ENCODE results near the gene PIGK. TPM values are rescaled to one million over a fixed set of nuclear protein-coding genes. Genes with fewer than 3 reads are reported as not detected.

PIGK gene
- total RNA-seq, 2 experiments from 2014 or later = 15.4 to 16.6 TPM

DNA sequence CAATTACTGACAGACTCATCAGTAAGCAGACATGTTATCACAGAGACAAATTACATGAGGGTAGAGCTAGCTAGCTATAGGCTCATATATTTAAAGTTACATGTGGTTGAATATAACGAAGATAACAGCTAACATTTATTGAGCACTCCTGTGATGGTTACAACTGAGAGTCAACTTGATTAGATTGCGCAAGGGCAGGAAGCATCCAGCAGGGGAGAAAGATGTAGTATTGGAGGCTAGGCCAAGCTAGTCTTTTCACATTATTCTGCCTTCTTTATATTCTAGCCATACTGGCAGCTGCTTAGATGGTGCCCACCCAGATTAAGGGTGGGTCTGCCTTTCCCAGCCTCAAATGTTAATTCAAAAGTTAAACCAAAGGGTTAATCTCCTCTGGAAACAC is 37.1 kb downstream of the PIGK start:
- Mint-ChIP-seq H3K36me3 (ENCODE audit: low read depth) (peaks cover 31% of the 10 kb centered on the region), H3K9me3 (peaks cover 11% of the 10 kb centered on the region), H3K27ac (no peak overlapping the region), H3K4me3 (no peak overlapping the region), H3K4me1 (ENCODE audit: low read depth) (no peaks in the 10 kb centered on the region), H3K27me3 (no peaks in the 10 kb centered on the region)
- DNase-seq (no peak), ATAC-seq (no peak)
- POLR2A ChIA-PET = interaction anchor here (0.6 kb wide), 1 partner anchor 1539 kb away, joined by 3 read pairs; no protein-coding TSS in a partner anchor
- CTCF ChIA-PET = interaction anchor here (1.0 kb wide), 1 partner anchor 351 kb away, joined by 4 read pairs; no protein-coding TSS in a partner anchor
- TF ChIP-seq CTCF (IDR thresholded peaks at IDR 0.05) = no peak
- intact Hi-C loops (cut with micrococcal nuclease) = no loop called here

- no peak for DNase-seq
- Mint-ChIP-seq H3K4me1 (ENCODE audit: low read depth) (no peaks in the 10 kb centered on the region), H3K4me3 (no peak overlapping the region), H3K36me3 (ENCODE audit: low read depth) (peaks cover 25% of the 10 kb centered on the region), H3K27me3 (no peaks in the 10 kb centered on the region), H3K27ac (no peak overlapping the region), H3K9me3 (peaks cover 16% of the 10 kb centered on the region)
- no peak for TF ChIP-seq CTCF (IDR thresholded peaks at IDR 0.05)
- ChIA-PET POLR2A (no interaction called here), CTCF (no interaction called here)
- intact Hi-C loops (cut with micrococcal nuclease) = no loop called here
- ATAC-seq = no peak
These were observed 39.6 kb downstream of the PIGK start for GRCh38 chr1:77179632-77180031.

DNA sequence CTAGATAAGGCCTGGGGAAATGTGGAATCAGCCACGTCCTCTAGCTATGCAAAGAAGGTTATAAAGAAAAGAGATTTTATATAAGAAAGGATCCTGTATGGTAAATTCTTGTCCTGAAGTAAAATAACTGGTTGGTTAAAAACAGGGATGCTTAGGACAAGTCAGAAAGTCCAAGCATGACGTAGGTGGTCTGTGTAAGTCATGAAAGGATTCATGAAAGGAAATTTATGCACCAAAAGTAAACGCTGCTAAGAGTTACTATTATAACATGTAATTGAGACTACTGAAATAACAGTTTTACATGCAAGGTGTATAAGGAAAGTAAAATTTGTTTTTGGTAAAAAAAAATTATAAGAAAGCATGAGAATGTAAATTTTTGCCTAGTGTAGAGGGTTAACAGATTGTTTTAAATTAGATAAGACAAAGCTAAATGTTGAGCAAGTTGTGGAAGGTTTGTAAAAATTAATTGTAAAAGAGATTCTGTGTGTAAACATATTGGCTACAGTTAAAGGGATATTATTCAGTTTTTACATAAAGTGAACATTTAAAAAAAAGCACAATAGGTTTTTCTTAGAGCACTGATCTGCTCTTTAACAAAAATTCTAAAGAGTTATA is 43.9 kb downstream of the PIGK start:
- H3K36me3 Mint-ChIP-seq (ENCODE audit: low read depth) = peaks cover 41% of the 10 kb centered on the region

DNA sequence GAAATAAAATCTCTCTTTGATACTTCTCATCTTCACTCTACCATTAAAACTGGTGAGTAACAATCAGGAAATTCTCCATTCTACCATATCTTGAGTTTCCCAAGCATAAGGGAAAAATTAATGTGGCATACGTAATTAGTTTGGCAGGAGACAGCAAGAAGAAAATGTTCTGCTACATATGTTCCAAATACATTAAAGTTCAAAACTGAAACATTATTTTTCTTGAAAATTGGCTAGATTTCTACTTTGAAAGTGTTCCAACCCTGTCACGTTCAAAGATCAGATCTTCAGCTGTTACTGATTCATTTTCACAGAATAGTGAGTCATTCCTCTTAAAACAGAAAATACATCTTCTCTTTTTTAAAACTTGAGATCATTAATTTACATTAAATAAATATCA is 48.5 kb downstream of the PIGK start:
- CTCF ChIA-PET = no interaction called here
- H3K27ac Mint-ChIP-seq = peak overlapping the region; percentile 65

More for the DNA sequence above, 43.9 kb downstream of the PIGK start:
- Mint-ChIP-seq H3K9me3 (peaks cover 26% of the 10 kb centered on the region), H3K4me1 (ENCODE audit: low read depth) (peaks cover 5% of the 10 kb centered on the region), H3K27me3 (no peaks in the 10 kb centered on the region), H3K27ac (no peak overlapping the region), H3K4me3 (no peak overlapping the region)
- no peak for ATAC-seq
- intact Hi-C loops (cut with micrococcal nuclease) = no loop called here
- DNase-seq = peak; percentile 29
- POLR2A ChIA-PET = no interaction called here
- no peak for TF ChIP-seq CTCF (IDR thresholded peaks at IDR 0.05)
- CTCF ChIA-PET = interaction anchor here (1.9 kb wide), 1 partner anchor 10 kb away, joined by 4 read pairs; no protein-coding TSS in a partner anchor

More for the DNA sequence above, 48.5 kb downstream of the PIGK start:
- Mint-ChIP-seq H3K27me3 (no peaks in the 10 kb centered on the region), H3K4me3 (no peak overlapping the region), H3K4me1 (ENCODE audit: low read depth) (peaks cover 16% of the 10 kb centered on the region), H3K9me3 (peaks cover 15% of the 10 kb centered on the region), H3K36me3 (ENCODE audit: low read depth) (peaks cover 34% of the 10 kb centered on the region)
- intact Hi-C loops (cut with micrococcal nuclease) = no loop called here
- POLR2A ChIA-PET = no interaction called here
- no peak for TF ChIP-seq CTCF (IDR thresholded peaks at IDR 0.05)
- DNase-seq (no peak), ATAC-seq (peak; percentile 42)
